OCI-LY3 (cell line): ENCODE measurements around the gene SLIT1.

Experiments
- H2AFZ ChIP-seq: fragments of 200-600, 300-600 bp; shearing (Covaris generic); 2 replicates; pipeline ENCODE4 v1.6.0; 2014; ENCODE audit warnings: antibody characterized with exemption, low read depth, low read length
- H3K27ac ChIP-seq: fragments of 200-600, 300-600 bp; sonication (generic); 2 replicates; pipeline ENCODE4 v1.5.1; 2014; ENCODE audit warnings: mild to moderate bottlenecking, low read length, moderate library complexity, mixed read lengths
- H3K27me3 ChIP-seq: fragments of 200-600, 300-600 bp; sonication (generic); 2 replicates; pipeline ENCODE4 v1.6.1; 2014; ENCODE audit warnings: low read depth, low read length, mixed read lengths
- H3K36me3 ChIP-seq: fragments of 200-600, 300-600 bp; sonication (generic); replicated peaks from 2 replicates; pipeline ENCODE3; 2014; ENCODE audit warnings: low read depth, low read length, mixed read lengths
- H3K4me1 ChIP-seq: fragments of 300-600, 200-600 bp; sonication (generic); 2 replicates; pipeline ENCODE4 v1.6.1; 2014; ENCODE audit warnings: low read length, mixed read lengths
- H3K4me2 ChIP-seq: fragments of 200-600, 300-600 bp; sonication (generic); 2 replicates; pipeline ENCODE4 v1.6.1; 2014; ENCODE audit warnings: low read length, mixed read lengths
- H3K4me3 ChIP-seq: fragments of 300-600, 200-600 bp; sonication (generic); 2 replicates; pipeline ENCODE4 v1.5.1; 2014; ENCODE audit warnings: antibody characterized with exemption, mild to moderate bottlenecking, low read length, moderate library complexity
- H3K79me2 ChIP-seq: fragments of 300-600, 200-600 bp; shearing (Covaris generic); 2 replicates; pipeline ENCODE4 v1.6.1; 2014; ENCODE audit warnings: mild to moderate bottlenecking, low read length, mixed read lengths
- H3K9ac ChIP-seq: fragments of 300-600, 200-600 bp; shearing (Covaris generic); 2 replicates; pipeline ENCODE4 v1.6.0; 2014; ENCODE audit warnings: mild to moderate bottlenecking, low read length, moderate library complexity
- H3K9me3 ChIP-seq: fragments of 200-600, 300-600 bp; shearing (Covaris generic); 2 replicates; pipeline ENCODE4 v1.6.1; 2014; ENCODE audit warnings: low read length, mixed read lengths; ENCODE audit not compliant: insufficient read depth
- H4K20me1 ChIP-seq: fragments of 200-600, 300-600 bp; sonication (generic); 2 replicates; pipeline ENCODE4 v1.6.1; 2016; ENCODE audit warnings: low read length, mixed read lengths; ENCODE audit not compliant: insufficient read depth
- CTCF ChIP-seq: fragments of 200-600, 300-600 bp; sonication (generic); IDR thresholded peaks from 2 replicates; pipeline ENCODE4 v1.5.1; 2014; ENCODE audit warnings: antibody characterized with exemption, low read length, low read depth
- EZH2phosphoT487 ChIP-seq: fragments of 200-600 bp; shearing (Covaris generic); IDR thresholded peaks from 2 replicates; pipeline ENCODE4 v1.6.1; 2018; ENCODE audit warnings: antibody characterized with exemption, mixed run types, low read depth

The SLIT1 gene

GRCh38 chr10:97047083-97047736, 138.5 kb downstream of the SLIT1 start:
- Histone ChIP-seq H3K79me2 (no peaks in the 10 kb centered on the region), H3K36me3 (no peaks in the 10 kb centered on the region), H3K9me3 (no peaks in the 10 kb centered on the region), H3K27ac (no peak overlapping the region), H3K27me3 (no peaks in the 10 kb centered on the region), H2AFZ (no peak overlapping the region), H4K20me1 (no peaks in the 10 kb centered on the region), H3K4me3 (no peak overlapping the region), H3K4me1 (peaks cover 6% of the 10 kb centered on the region), H3K9ac (no peak overlapping the region), H3K4me2 (no peak overlapping the region)
- TF ChIP-seq CTCF (no peak), EZH2phosphoT487 (no peak)

- no peaks in the 10 kb centered on the region for H3K9me3 ChIP-seq
- peaks cover 6% of the 10 kb centered on the region for H3K4me1 ChIP-seq
- H3K27ac ChIP-seq = no peak overlapping the region
- no peaks in the 10 kb centered on the region for H4K20me1 ChIP-seq
- no peak overlapping the region for H2AFZ ChIP-seq
- no peak for TF ChIP-seq EZH2phosphoT487
- TF ChIP-seq CTCF = no peak
- no peak overlapping the region for H3K4me2 ChIP-seq
- no peaks in the 10 kb centered on the region for H3K27me3 ChIP-seq
- no peaks in the 10 kb centered on the region for H3K36me3 ChIP-seq
- H3K79me2 ChIP-seq = no peaks in the 10 kb centered on the region
- H3K9ac ChIP-seq = no peak overlapping the region
- no peak overlapping the region for H3K4me3 ChIP-seq
Measured at GRCh38 chr10:97046456-97047082, 139.2 kb downstream of the SLIT1 start.

- Histone ChIP-seq H3K9me3 (no peaks in the 10 kb centered on the region), H3K9ac (no peak overlapping the region), H3K4me1 (no peaks in the 10 kb centered on the region), H3K36me3 (no peaks in the 10 kb centered on the region), H3K27ac (no peak overlapping the region), H3K27me3 (no peaks in the 10 kb centered on the region), H3K79me2 (no peaks in the 10 kb centered on the region), H4K20me1 (no peaks in the 10 kb centered on the region), H3K4me2 (no peak overlapping the region), H2AFZ (no peak overlapping the region), H3K4me3 (no peak overlapping the region)
- TF ChIP-seq EZH2phosphoT487 = no peak
- TF ChIP-seq CTCF = no peak
Measured at GRCh38 chr10:97043563-97043855, 142.2 kb downstream of the SLIT1 start.

GRCh38 chr10:97042716-97043562, 142.8 kb downstream of the SLIT1 start:
- H3K36me3 ChIP-seq = no peaks in the 10 kb centered on the region
- no peaks in the 10 kb centered on the region for H3K9me3 ChIP-seq
- TF ChIP-seq CTCF (no peak), EZH2phosphoT487 (no peak)
- H3K27me3 ChIP-seq = no peaks in the 10 kb centered on the region
- no peak overlapping the region for H3K27ac ChIP-seq
- no peak overlapping the region for H3K4me3 ChIP-seq
- no peaks in the 10 kb centered on the region for H3K79me2 ChIP-seq
- peaks cover 3% of the 10 kb centered on the region for H3K4me1 ChIP-seq
- no peak overlapping the region for H3K4me2 ChIP-seq
- H4K20me1 ChIP-seq = no peaks in the 10 kb centered on the region
- H3K9ac ChIP-seq = no peak overlapping the region
- H2AFZ ChIP-seq = no peak overlapping the region
